GM12874 (cell line): ENCODE data around the gene PKIB.

Source experiments
- CTCF ChIP-seq: IDR thresholded peaks from 2 replicates; pipeline ENCODE4 v1.5.1; 2011; ENCODE audit warnings: low read depth, mild to moderate bottlenecking, control low read depth, low read length, moderate library complexity; ENCODE audit not compliant: insufficient read depth

PKIB gene

GRCh38 chr6:122710908-122711635 is 100.9 kb downstream of the PKIB start:
- TF ChIP-seq CTCF: no peak

GRCh38 chr6:122712093-122712447 is 101.9 kb downstream of the PKIB start:
- no peak for TF ChIP-seq CTCF

GRCh38 chr6:122712448-122713137 is 102.4 kb downstream of the PKIB start:
- TF ChIP-seq CTCF: no peak

GRCh38 chr6:122713138-122713537 is 102.9 kb downstream of the PKIB start:
- TF ChIP-seq CTCF: no peak

- no peak for TF ChIP-seq CTCF
Measured at GRCh38 chr6:122714059-122714458, 103.9 kb downstream of the PKIB start.

- no peak for TF ChIP-seq CTCF
Measured at GRCh38 chr6:122715725-122716124, 105.5 kb downstream of the PKIB start.

- TF ChIP-seq CTCF: no peak
Measured at GRCh38 chr6:122717350-122717749, 107.1 kb downstream of the PKIB start.
